IPS-18c (cell line): ENCODE data around the gene ADI1.

Experiments used
- H3K4me3 ChIP-seq: 2 replicates; pipeline ENCODE4 v1.7.0; 2013; ENCODE audit warnings: low read depth, mild to moderate bottlenecking, low read length, moderate library complexity; ENCODE audit not compliant: insufficient read depth
- H3K9me3 ChIP-seq: one replicate; pipeline ENCODE4 v1.6.1; 2013; ENCODE audit warnings: mild to moderate bottlenecking, low read length, moderate library complexity; ENCODE audit not compliant: control insufficient read depth, insufficient read depth

The ADI1 gene, protein sequence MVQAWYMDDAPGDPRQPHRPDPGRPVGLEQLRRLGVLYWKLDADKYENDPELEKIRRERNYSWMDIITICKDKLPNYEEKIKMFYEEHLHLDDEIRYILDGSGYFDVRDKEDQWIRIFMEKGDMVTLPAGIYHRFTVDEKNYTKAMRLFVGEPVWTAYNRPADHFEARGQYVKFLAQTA

DNA sequence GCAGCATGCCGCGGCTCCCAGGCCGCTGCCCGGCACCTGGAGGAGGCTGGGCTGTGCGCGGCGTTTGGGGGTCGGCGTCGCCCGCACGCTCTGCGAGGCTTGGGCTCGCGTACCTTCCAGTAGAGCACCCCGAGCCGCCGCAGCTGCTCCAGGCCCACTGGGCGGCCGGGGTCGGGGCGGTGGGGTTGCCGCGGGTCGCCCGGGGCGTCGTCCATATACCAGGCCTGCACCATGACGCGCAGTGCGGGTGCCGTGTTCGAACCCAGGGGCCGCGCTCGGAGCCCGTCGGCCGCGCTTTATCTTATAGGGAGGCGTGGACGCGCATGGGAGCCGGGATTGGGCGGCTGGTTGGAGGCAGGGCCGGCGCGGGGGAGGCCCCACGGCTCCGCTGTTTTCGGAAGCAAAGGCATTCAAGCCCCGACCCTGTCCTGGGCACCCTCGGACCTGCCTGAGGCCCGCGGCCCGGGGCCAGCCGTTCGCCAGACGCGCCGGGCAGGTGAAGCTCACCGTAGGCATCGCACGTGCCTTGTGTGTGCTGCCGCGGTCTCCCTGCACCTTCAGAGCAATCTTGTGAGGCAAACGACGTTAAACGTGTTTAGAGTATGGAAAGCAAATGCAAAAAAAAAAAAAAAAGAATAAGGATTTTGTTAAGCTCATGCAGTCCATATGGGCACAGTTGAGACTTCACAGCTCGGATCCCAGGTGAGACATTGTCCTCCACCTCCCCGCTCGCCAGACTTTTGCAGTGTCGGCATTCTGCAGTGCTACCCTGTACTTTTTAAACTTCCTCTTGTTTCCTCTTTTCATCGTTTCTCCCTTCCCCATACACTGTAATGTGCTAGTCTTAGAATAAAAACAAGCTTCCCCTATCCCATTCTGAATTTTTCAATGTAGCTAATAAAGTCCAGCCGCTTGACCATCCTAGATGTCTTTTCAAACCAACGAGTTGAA, at the start of gene ADI1:
Gene ADI1, minus strand, starts transcription at position 277 of the 951 bp plus-strand sequence. Its CDS starts 44 bp downstream, at position 233.
- Histone ChIP-seq H3K4me3 (peak within 1 kb of the TSS; percentile 74), H3K9me3 (peaks cover 2% of the 10 kb centered on the region)

DNA sequence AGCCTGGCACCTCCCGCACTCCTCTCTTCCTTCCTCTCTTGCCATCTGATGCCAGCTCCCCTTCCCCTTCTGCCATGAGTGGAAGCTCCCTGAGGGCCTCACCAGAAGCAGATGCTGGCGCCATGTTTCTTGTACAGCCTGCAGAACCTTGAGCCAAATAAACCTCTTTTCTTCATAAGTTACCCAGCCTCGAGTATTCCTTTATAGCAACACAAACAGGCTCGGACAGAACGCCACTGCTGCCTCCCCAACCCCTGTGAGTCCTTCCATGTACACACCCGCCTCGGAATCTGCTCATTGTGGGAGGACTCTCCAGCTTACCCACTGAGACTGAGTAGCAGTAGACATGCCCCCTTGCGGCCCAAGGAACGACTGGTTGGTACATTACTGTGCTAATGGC, 47.5 kb upstream of the ADI1 start:
- H3K4me3 ChIP-seq = no peak overlapping the region

DNA sequence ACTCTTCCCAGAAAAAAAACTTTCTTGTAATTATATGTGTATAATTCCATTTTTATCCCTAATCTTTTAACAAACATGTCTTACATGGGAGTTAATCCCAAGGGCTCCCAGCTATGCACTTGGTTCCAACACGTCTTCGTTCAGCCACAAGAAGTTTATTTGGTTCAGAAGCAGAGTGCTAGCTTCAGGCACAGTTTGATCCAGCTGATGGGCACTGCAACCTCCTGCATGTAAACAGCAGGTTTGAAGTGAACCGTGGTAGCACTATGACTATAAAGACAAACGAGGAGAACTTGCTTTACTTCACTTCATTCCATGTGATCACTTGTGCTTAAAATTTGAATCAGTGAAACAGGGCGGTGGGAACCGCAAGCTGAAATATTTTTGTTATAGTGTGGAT, 45.8 kb upstream of the ADI1 start:
- H3K4me3 ChIP-seq = no peak overlapping the region
- no peaks in the 10 kb centered on the region for H3K9me3 ChIP-seq

More for the DNA sequence above, 47.5 kb upstream of the ADI1 start:
- no peaks in the 10 kb centered on the region for H3K9me3 ChIP-seq

DNA sequence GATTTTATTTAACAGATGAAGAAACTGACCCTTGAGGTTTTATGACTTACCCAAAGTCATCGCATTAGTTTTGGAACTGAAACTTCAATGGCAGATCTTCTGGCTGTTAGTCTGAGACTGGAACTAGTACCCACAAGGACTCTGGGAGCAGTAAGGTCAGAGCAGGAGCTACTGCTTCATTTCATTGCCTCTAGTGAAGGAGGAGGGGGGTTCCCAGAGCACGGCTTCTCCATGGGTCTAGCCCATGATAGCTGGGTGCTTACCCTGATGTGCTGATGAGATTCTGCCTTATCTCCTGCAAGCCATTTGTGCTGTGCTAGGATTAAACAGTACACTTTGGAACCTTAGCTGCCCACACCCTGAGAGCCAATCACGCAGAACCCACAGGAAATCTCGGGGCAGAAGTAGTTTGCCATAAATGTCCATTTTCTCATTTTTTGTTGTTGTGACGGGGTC, 44.2 kb upstream of the ADI1 start:
- Histone ChIP-seq H3K9me3 (peaks cover 2% of the 10 kb centered on the region), H3K4me3 (no peak overlapping the region)

DNA sequence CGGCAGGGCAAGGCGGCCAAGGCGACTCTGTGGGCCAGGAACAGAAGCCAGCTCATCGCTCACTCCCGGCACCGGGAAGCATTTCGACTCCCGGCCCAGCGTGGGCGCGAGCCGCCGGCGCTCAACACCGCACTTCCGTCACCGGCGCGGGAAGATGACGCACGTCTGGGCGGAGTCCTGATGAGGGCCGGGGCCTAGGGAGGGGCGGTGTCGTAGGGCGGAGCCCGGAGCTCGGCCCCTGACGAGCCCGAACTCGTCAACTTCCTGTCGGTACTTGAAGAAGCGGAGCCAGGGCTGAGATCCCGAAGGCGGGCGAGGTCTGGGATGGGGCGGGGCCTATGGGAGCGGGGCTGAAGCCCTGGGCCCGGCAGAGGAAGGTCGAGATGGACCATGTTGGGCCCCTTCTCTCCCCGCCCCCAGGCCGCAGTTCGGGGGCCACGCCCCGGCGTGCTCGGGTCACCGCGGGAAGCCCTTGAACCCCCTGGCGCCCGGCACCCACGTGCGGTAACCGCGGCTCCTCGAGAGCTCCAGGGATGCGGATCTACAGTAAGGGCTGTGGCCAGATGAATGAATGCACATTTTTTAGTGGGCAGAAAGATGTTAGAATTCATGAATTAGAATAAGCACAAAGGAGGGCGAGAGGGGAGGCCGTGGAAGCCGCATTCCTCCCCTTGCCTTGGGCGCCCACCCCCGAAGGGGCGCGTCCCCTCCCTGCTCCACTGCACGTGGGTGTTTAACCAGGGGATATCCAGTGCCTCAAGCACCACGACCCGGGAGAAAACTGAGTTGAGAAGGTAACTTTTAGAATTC, 39.1 kb upstream of the ADI1 start, which contains the start of gene RNASEH1:
Gene RNASEH1, minus strand, starts transcription at position 129 of the 810 bp plus-strand sequence. Its CDS starts 73 bp downstream, at position 56.
- peaks cover 2% of the 10 kb centered on the region for H3K9me3 ChIP-seq
- H3K4me3 ChIP-seq = peak within 1 kb of the TSS; percentile 93

DNA sequence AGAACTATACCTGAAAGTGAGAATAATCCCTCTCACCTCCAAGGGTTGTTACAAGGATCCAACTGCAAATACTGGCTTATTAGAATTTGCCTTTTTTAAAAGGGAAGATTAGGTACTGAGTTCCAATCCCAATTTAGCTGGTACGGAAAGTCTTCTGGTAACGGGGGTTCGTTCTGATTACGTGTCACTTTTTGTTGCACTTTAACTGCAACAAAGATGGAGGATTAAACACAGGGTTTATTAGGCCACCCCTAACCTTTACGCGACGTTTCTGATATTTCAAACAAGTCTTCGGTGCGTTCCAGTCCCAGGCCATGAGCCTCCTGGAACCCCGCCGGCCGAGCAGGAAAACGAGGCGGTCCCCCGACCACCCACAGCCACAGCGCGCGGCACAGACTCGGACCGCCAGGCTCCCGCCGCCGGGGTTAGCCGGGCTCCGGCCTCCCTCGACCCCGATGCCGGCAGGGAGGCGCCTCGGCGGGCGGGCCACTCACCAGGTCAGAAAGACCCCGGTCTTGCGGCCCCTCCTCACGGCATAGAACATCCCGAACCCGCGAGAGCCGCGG, 38.4 kb upstream of the ADI1 start:
- H3K9me3 ChIP-seq = peaks cover 2% of the 10 kb centered on the region

DNA sequence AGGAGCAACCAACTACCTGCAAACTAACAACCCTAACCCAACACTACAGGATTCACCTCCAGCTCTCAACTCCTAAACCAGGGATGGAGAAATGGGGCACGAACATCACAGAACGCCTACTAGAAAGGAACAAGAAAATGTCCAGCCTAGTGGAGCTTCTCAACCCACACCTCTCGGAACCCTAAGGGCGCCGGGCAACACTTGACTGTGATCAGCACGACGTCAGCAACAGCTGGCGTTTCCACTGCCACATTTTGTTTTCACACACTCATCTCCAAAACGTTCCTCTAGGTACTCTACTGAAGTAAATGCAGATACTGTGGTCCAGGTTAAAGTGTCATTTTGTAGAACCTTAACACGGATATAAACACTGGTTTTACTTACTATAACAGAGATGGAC, 34.6 kb upstream of the ADI1 start:
- Histone ChIP-seq H3K4me3 (no peak overlapping the region), H3K9me3 (no peaks in the 10 kb centered on the region)

More for the DNA sequence above, 38.4 kb upstream of the ADI1 start:
- peak overlapping the region; percentile 93 for H3K4me3 ChIP-seq

DNA sequence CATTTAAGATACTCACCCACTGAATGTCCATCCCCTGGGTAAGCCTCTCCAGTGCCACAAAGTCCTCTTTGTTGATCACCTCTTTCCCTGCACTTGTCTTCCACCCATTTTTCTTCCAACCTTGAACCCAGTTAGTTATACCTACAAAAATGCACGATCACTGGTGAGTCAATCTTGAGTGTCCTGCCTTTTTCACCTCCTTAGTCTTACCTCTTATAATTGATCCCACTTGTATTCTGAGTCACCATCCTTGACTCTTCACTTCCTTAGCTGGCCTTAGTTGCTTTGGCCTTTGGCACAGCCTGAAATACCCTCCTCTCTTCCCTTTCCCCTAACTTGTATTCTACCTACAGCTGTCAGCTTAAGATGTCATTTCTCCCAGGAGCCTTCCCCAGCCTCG, 28.6 kb upstream of the ADI1 start:
- Histone ChIP-seq H3K4me3 (no peak overlapping the region), H3K9me3 (no peaks in the 10 kb centered on the region)

DNA sequence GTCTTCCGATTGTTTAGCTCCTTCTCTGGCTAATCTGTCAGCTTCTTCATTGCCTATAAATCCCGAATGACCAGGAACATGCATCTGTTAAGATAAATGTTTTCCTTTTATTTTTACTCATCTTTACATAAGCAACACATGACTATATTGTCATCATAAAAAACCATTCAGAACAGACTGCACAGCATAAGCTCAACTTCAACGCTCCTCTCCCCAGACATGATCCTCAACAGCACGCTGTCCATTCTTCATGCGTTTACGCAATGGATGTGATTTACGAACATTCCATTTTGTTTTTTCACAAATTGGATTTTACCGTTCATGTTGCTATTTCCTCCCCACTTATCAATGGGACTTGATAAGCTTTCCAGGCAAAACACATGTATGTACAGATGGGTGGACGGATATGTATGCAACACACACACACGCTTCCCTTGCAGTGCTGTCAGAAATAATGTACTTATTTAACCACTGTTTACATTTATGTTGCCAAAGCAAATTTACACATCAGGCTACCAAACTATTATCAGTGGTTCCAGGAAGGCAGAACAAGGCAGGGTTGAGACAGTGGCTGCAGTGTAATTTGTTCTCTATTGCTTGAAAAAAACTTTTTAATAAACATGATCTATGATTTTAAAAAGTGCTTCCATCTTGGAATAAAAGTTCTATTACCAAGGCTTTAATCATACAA, 26.6 kb upstream of the ADI1 start:
- no peaks in the 10 kb centered on the region for H3K9me3 ChIP-seq
- no peak overlapping the region for H3K4me3 ChIP-seq

DNA sequence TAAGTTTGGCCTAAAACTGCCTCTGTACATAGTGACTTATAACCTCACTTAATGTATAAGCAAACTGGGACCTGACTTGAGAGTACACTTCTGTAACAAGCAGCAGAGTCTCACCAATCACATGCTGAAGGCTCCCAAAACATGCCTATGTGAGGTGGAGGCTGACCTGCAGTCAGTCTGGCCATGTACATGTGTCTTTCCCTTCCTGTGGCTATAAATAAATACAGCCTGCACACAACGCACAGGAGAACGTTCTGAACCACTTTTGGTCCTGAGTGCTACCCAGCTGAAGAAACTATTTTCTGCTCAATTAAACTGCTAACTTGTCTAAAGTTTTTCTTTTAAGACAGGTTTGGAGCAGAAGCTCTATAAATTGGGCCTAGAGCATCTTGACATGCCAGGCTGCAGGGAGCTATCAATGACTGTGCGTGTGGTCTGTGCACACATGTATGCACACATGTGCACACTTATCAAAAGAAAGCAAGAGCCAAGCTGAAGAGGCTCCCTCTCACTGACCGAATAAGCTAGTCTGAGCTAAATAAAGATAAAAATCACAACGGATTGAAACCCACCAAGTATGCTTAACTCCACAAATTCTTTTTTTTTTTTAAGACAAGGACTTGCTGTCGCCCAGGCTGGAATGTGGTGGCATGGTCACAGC, 23.8 kb upstream of the ADI1 start:
- Histone ChIP-seq H3K9me3 (no peaks in the 10 kb centered on the region), H3K4me3 (no peak overlapping the region)

DNA sequence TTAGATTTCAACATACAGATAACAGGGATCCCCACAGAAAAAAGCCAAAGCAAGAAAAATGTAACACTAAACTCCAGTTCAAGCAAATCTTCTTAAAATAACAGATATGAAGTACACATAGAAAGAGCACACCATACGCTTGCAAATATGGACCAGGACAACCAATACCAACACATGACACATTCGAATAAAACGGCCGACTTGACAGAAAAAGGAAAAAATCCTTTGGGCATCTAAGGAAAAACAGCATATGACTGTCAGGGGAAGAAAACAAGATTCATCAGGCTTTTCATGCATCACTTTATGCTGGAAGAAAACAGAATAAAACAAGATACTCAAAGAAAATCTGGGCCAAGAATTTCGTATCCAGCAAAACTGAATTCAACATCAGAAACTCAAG, 22.8 kb upstream of the ADI1 start:
- Histone ChIP-seq H3K9me3 (no peaks in the 10 kb centered on the region), H3K4me3 (no peak overlapping the region)

DNA sequence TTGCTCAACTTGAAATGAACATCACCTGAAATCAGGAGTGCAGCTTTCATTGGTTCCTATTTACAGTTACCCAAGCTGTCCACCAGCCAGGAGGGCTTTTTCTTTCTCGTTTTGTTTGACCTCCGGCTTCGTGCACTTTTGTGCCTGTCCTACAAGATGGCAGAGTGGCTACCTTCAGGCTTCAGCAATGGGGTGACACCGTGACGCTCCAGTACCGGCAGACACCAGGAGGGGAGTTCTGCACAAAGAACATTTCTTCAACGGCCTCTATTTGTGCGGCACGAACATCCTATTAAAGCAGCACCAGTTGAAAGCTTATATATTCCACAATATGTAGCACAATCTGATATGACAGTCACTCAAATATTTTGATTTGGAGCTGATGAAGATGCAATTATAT, 20.5 kb upstream of the ADI1 start:
- H3K9me3 ChIP-seq = no peaks in the 10 kb centered on the region
- H3K4me3 ChIP-seq = no peak overlapping the region

DNA sequence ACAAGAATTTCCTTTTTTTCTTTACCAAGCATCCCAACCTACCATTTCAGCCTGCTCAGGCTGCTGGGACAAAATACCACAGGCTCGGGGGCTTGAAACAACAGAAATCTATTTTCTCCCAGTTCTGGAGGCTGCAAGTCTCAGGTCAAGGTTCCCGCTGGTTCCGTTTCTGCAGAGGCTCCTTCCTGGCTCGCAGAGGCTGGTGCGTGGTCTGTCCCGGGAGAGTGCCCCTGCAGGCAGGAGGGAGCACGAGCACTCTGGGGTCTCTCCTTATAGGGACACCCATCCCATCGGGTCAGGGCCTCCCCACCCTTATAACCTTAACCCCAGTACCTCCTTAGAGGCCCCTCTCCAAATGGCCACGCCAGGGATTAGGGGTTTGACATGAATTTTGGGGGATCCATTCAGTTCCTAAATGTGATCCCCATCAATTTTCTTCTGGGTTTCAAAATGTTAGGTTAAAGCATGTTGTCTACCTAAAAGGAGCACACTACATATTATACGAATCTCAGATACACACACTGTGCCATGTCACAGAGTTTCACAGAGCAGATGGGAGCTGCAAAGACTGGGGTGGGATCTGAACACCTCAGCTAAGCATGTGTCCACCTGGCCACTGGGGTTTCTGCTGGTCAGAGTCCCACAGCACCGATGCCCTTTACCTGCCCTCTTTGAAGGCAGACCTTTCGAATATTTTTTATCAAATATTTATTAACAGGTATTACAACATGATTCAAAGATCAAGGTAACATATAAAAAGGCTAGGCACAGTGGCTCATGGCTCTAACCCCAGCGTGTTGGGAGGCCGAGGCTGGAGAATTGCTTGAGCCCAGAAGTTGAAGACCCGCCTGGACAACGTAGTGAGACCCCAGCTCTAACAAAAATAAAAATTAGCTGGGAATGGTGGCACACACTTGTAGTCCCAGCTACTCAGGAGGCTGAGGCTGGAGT, 17.6 kb upstream of the ADI1 start:
- Histone ChIP-seq H3K9me3 (no peaks in the 10 kb centered on the region), H3K4me3 (no peak overlapping the region; the same call in 1 of the 2 replicates)

DNA sequence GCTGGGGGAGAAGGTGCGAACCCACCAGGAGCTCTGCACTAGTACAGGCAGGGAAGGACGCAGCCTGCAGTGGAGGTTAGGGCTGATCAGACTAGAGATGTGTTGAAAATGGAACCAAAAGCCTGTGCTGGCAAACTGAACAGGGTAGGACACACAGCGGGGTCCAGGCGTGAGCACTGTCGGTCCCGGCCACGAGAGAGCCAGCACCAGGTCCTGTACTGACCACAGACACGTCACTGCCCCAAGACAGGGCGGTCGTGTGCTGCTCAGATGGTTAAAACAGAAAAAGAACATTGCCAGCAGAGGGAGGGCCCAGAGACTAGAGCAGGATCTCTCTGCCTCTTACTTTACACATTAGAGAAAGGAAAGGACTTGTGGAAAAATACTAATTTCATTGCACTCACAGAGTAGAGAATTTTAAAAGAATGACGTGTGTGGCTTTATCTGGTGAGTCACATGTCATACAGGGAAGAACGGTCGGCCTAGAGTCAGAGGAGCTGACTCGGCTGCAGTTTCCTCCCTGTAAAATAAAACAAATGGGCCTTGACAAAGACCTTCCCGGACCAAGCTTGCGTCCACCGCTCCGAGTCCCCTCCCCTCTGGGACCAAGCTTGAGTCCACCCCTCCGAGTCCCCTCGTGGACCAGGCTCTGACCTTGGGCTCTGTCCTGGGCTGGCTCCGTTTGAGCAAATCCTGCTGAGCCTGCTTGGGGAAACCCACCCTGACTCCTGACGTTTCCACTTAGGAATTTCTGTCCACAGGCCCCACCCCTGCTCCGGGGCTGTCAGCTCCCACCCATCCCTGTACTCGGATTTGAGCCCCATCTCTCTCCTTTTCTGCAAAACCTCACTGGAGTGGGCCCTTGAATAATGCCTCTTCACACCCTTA, 16.7 kb upstream of the ADI1 start:
- Histone ChIP-seq H3K9me3 (no peaks in the 10 kb centered on the region), H3K4me3 (no peak overlapping the region; the same call in 1 of the 2 replicates)
